NCI-H187 (cell line): ENCODE data around the gene CCNDBP1.
"Not testable (repeated sequence)": the region's sequence is repeated elsewhere in the genome, so short reads cannot be mapped to it uniquely, and the experiment has no call there.

Experiments used
- DNase-seq, 2 experiments: peaks; one replicate each; lab custom pipeline; 2025; lab: John Stamatoyannopoulos, UW

The CCNDBP1 gene

GRCh38 chr15:43185157-43186002, at the start of gene CCNDBP1:
Gene CCNDBP1, plus strand, starts transcription at chr15:43185403. Its CDS starts 96 bp downstream, at chr15:43185499.
- DNase-seq = peak; percentile 44 to 66

GRCh38 chr15:43143203-43143941, 41.8 kb upstream of the CCNDBP1 start:
- no peak for DNase-seq

GRCh38 chr15:43144512-43144911, 40.7 kb upstream of the CCNDBP1 start:
- no peak for DNase-seq

- DNase-seq = no peak
Observed at GRCh38 chr15:43146184-43146583, 39.0 kb upstream of the CCNDBP1 start.

- no peak for DNase-seq
Observed at GRCh38 chr15:43150191-43150929, 34.8 kb upstream of the CCNDBP1 start.

GRCh38 chr15:43151688-43152087, 33.5 kb upstream of the CCNDBP1 start:
- DNase-seq = no peak

GRCh38 chr15:43153269-43153668, 31.9 kb upstream of the CCNDBP1 start:
- DNase-seq = no peak

GRCh38 chr15:43165801-43166325, 19.3 kb upstream of the CCNDBP1 start:
- DNase-seq = no peak

GRCh38 chr15:43167261-43167660, 17.9 kb upstream of the CCNDBP1 start:
- not testable (repeated sequence) for DNase-seq

- DNase-seq = no peak
Observed at GRCh38 chr15:43168192-43169107, 16.8 kb upstream of the CCNDBP1 start.

- DNase-seq = no peak
Observed at GRCh38 chr15:43169888-43170287, 15.3 kb upstream of the CCNDBP1 start.

- DNase-seq = not testable (repeated sequence)
Observed at GRCh38 chr15:43175656-43176309, 9.4 kb upstream of the CCNDBP1 start.

GRCh38 chr15:43177147-43177546, 8.1 kb upstream of the CCNDBP1 start:
- DNase-seq = not testable (repeated sequence)

GRCh38 chr15:43183270-43183669, 1.9 kb upstream of the CCNDBP1 start:
- no peak for DNase-seq

- no peak for DNase-seq
Observed at GRCh38 chr15:43184407-43185124, 637 bp upstream of the CCNDBP1 start.

- no peak for DNase-seq
Observed at GRCh38 chr15:43186003-43186353, 775 bp downstream of the CCNDBP1 start.

GRCh38 chr15:43187544-43188155, 2.4 kb downstream of the CCNDBP1 start:
- no peak for DNase-seq

- DNase-seq = no peak
Observed at GRCh38 chr15:43189296-43189695, 4.1 kb downstream of the CCNDBP1 start.

- DNase-seq = no peak
Observed at GRCh38 chr15:43190178-43190577, 5.0 kb downstream of the CCNDBP1 start.

- DNase-seq = no peak
Observed at GRCh38 chr15:43193710-43194109, 8.5 kb downstream of the CCNDBP1 start.
